DMS153 (cell line): ENCODE data around the gene CMSS1.

Experiments
- DNase-seq: peaks from one replicate; lab custom pipeline; 2025; lab: John Stamatoyannopoulos, UW

CMSS1 gene

GRCh38 chr3:100230710-100231109 is 413.0 kb downstream of the CMSS1 start:
- no peak for DNase-seq
